ENCODE results near the gene UIMC1.

GRCh38 chr5:177045631-177046030, 39.1 kb upstream of the UIMC1 start:
- TF ChIP-seq CTCF (IDR thresholded peaks at IDR 0.05) = no peak
- TF ChIP-seq POLR2A (IDR thresholded peaks at IDR 0.05) = no peak

All from vagina (tissue), 2 donors.